Tibial artery (tissue), 4 donors: Measurements from ENCODE around the gene PCDH15.

Source experiments
- DNase-seq, 2 donors: peaks; one replicate each; pipeline ENCODE4 v3.0.0-alpha.2; 2019
- H3K27ac ChIP-seq, 2 donors: fragments of 200-600 bp; sonication (generic) in 1 of 2; 1 replicate in 1 of 2; 2 replicates in 1 of 2; pipeline ENCODE4 v1.5.1; 2018 to 2019; ENCODE audit warnings: mild to moderate bottlenecking in 1 of 2
- H3K27me3 ChIP-seq, 2 donors: fragments of 200-600 bp; sonication (generic) in 1 of 2; one replicate each; pipeline versions ENCODE4 v1.5.1 to v1.6.0; 2016 to 2019
- H3K36me3 ChIP-seq, 3 donors: fragments of 200-600 bp; sonication (generic) in 2 of 3; one replicate each; pipeline ENCODE4 v1.5.1; 2016 to 2019; ENCODE audit warnings: mild to moderate bottlenecking in 2 of 3
- H3K4me1 ChIP-seq, 4 donors: fragments of 200-600 bp; sonication (generic) in 2 of 4; 1 replicate in 3 of 4; 2 replicates in 1 of 4; pipeline ENCODE4 v1.5.1; 2016 to 2019
- H3K4me3 ChIP-seq, 2 donors: fragments of 200-600 bp; sonication (generic) in 1 of 2; 1 replicate in 1 of 2; 2 replicates in 1 of 2; pipeline ENCODE4 v1.5.1; 2018 to 2019; ENCODE audit warnings: mild to moderate bottlenecking in 2 of 2
- H3K9me3 ChIP-seq, 3 donors: fragments of 200-600 bp; sonication (generic) in 1 of 3; one replicate each; pipeline ENCODE4 v1.5.1; 2016 to 2019
- CTCF ChIP-seq, 2 experiments: fragments of 200-600 bp in 1 of 2; fragments of 450-650 bp in 1 of 2; IDR thresholded peaks; one replicate each; pipeline ENCODE4 v1.5.1; 2017 to 2019; ENCODE audit warnings: antibody characterized with exemption in 2 of 2, mild to moderate bottlenecking in 1 of 2, moderate library complexity in 1 of 2
- intact Hi-C: fragments of 100-400 bp; cut with DNase I; formaldehyde crosslinking; loops from one replicate; pipeline ENCODE4 v1.15.0; 2023; ENCODE audit warnings: low total_unique reads

The PCDH15 gene

DNA sequence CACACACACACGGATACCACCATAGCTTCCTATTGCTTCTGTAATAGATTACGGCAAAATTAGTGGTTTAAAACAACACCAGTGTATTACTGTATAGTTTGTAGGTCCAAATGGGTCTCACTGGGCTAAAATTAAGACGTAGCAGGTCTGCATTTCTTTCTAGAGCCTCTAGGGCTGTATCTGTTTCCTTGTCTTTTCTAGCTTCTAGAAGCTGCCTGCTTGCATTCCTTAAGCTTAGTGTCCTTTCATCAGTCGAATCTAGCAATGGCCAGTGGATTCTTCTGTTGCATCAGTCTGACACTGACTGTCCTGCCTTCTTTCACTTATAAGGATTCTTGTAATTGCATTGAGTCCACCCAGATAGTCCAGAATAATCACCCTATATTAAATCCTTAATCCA is 882.3 kb downstream of the PCDH15 start:
- H3K4me3 ChIP-seq: no peak overlapping the region
- intact Hi-C loops: no loop called here
- H3K27me3 ChIP-seq: no peaks in the 10 kb centered on the region
- H3K36me3 ChIP-seq: no peaks in the 10 kb centered on the region
- peaks cover 0 to 2% (median 0%) of the 10 kb centered on the region in 3 donors for H3K9me3 ChIP-seq
- no peak overlapping the region for H3K27ac ChIP-seq
- no peaks in the 10 kb centered on the region for H3K4me1 ChIP-seq
- no peak for DNase-seq
- no peak for TF ChIP-seq CTCF (IDR thresholded peaks at IDR 0.05)

DNA sequence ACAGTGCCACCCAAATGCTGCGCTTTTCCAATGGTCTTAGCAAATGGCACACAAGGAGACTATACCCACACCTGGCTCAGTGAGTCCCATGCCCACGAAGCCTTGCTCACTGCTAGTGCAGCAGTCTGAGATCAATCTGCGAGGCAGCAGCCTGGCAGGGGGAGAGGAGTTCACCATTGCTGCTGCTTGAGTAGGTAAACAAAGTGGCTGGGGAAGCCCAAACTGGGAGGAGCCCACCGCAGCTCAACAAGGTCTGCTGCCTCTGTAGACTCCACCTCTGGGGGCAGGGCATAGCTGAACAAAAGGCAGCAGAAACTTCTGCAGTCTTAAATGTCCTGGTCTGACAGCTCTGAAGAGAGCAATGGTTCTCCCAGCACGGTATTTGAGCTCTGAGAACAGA is 891.2 kb downstream of the PCDH15 start:
- no peaks in the 10 kb centered on the region for H3K36me3 ChIP-seq
- no peak overlapping the region for H3K4me3 ChIP-seq
- no peak overlapping the region for H3K27ac ChIP-seq
- intact Hi-C loops: no loop called here
- H3K27me3 ChIP-seq: no peaks in the 10 kb centered on the region
- DNase-seq: no peak
- H3K9me3 ChIP-seq: no peaks in the 10 kb centered on the region
- H3K4me1 ChIP-seq: no peaks in the 10 kb centered on the region
- TF ChIP-seq CTCF (IDR thresholded peaks at IDR 0.05): no peak

- intact Hi-C loops: no loop called here
- Histone ChIP-seq H3K9me3 (no peaks in the 10 kb centered on the region), H3K4me1 (no peaks in the 10 kb centered on the region), H3K36me3 (no peaks in the 10 kb centered on the region), H3K27me3 (no peaks in the 10 kb centered on the region), H3K4me3 (no peak overlapping the region), H3K27ac (no peak overlapping the region)
- DNase-seq: no peak
- no peak for TF ChIP-seq CTCF (IDR thresholded peaks at IDR 0.05)
These were observed 896.4 kb downstream of the PCDH15 start for GRCh38 chr10:53904506-53905241.

- Histone ChIP-seq H3K27ac (no peak overlapping the region), H3K4me3 (no peak overlapping the region), H3K9me3 (no peaks in the 10 kb centered on the region), H3K4me1 (no peaks in the 10 kb centered on the region), H3K27me3 (no peaks in the 10 kb centered on the region), H3K36me3 (no peaks in the 10 kb centered on the region)
- DNase-seq: no peak
- intact Hi-C loops: no loop called here
- no peak for TF ChIP-seq CTCF (IDR thresholded peaks at IDR 0.05)
These were observed 897.3 kb downstream of the PCDH15 start for GRCh38 chr10:53903756-53904155.

DNA sequence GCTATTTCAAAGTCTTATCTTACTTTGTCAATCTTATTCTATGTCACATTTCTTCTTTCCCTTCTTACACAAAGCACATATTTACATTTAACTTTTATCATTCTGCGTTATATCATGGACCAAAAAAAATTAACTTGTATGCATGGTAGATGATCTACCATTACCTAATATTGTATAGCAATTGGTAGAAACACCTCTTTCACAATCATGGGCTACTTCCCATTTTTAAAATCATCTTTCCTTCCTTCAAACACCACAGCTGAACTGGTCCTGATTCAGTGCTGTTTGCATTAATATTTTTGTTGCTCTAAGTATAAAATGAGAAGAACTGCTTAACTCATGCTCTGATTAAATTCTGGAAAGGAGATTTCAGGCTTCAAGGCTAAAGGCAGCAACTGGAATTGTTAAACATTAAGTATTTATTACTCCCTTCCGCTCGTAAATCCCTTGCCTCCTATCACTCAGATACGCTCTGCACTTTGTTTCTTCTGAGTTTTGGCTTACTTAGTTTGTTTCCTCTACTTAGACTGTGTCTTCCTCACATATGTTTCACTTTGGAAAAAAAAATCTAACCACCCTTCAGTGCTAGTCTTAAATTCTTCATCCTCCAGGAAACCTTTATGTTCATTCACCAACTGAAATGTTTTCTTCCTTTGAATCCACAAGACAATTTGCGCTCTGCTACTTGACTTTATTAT is 901.4 kb downstream of the PCDH15 start:
- no peak for DNase-seq
- TF ChIP-seq CTCF (IDR thresholded peaks at IDR 0.05): no peak
- Histone ChIP-seq H3K27me3 (no peaks in the 10 kb centered on the region), H3K4me3 (no peak overlapping the region), H3K9me3 (no peaks in the 10 kb centered on the region), H3K27ac (no peak overlapping the region), H3K4me1 (no peaks in the 10 kb centered on the region), H3K36me3 (no peaks in the 10 kb centered on the region)
- intact Hi-C loops: no loop called here
